GM18861 (cell line): ENCODE measurements around the gene MLLT3.

Experiments
- ATAC-seq: cut with Tn5 transposase; IDR thresholded peaks from one replicate; pipeline ENCODE4 v1.9.1; 2021; ENCODE audit not compliant: unreplicated experiment

The MLLT3 gene

GRCh38 chr9:20561531-20561930 lies 60.8 kb downstream of the MLLT3 start:
- no peak for ATAC-seq

GRCh38 chr9:20559231-20559890 lies 62.9 kb downstream of the MLLT3 start:
- no peak for ATAC-seq

DNA sequence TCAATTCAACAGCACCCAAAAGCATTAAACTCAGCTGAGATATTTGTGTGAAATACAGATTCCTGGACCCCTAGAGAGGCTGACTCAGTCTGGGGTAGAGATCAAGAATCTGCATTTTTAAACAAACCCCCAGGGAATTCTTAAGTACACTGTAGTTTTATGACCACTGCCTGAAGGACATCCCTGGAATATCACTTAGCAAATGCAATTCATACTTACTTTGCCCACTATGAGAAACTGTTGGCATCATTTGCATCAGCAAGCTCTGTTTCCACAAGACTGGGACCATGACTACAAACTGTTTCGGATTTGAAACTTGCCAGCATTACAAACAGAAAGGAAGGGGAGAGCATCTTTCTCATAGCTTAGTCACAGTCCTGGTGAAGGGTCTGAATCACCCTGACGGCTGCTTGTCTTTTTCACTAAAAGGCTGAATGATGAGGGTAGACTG lies 63.7 kb downstream of the MLLT3 start:
- ATAC-seq = no peak

GRCh38 chr9:20557890-20558565 lies 64.3 kb downstream of the MLLT3 start:
- ATAC-seq = no peak

GRCh38 chr9:20557285-20557684 lies 65.0 kb downstream of the MLLT3 start:
- no peak for ATAC-seq

GRCh38 chr9:20553558-20554149 lies 68.6 kb downstream of the MLLT3 start:
- ATAC-seq = peak; percentile 29

DNA sequence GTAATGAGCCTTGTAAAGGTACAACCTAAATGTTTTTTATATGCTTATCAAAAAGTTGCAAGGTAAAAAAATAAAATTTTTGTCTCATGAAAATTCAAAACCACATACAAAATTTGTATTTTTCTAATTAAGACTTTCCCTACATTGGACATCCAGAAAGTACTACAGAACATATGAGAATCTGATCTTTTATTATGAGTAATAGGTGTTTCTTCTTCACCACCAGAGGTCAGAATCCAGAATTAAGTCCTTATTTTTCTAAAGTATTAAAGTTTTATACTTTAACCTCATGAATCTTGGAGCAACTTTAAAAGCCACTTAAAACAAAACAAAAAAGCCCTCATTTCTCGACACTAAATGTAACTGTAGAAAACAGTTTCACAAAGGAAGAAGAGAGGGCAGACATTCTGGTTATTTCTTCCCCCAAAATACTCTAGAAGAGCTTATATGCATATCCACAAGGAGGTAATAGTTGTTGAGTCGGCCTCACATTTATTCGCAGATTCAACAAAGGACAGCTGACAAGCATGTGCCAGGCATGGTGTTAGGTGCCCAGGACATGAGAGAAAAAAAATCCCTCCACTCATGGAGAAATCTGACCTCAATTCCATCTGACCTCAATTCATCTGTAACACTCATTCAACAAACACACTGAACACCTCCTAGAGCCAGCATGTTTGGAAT lies 69.3 kb downstream of the MLLT3 start:
- ATAC-seq = peak; percentile 18

GRCh38 chr9:20551835-20552234 lies 70.5 kb downstream of the MLLT3 start:
- ATAC-seq = peak; percentile 72

GRCh38 chr9:20551236-20551635 lies 71.1 kb downstream of the MLLT3 start:
- no peak for ATAC-seq

DNA sequence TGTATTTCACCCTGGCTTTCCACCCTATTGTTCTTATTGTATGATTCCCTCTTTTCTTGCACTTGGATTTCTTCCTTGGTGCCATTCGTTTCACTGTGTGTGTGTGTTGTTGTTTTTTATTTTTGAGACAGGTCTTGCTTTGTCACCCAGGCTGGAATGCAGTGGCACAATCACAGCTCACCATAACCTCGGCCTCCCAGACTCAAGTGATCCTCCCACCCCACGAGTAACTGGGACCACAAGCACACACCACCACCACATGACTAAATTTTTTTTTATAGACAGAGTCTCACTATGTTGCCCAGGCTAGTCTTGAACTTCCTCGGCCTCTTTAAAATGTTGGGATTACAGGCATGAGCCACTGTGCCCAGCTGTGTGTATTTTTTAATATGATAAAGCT lies 72.0 kb downstream of the MLLT3 start:
- ATAC-seq = no peak

DNA sequence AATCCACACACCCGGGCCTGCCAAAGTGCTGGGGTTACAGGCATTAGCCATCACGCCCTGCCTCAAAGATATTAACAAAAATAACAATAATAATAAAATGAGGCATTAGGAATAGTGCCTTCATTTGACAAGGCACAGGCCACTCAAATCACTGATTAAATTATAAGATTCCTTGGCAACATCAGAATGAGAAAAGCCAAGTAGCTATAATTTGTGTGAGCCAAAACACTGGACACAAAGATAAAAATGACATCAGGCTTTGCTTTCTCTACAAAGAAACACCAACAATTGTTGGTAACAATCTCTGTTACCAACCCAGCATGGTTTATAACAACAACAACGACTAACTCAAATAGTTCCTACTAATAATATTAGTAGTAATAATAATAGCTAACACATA lies 73.2 kb downstream of the MLLT3 start:
- no peak for ATAC-seq

DNA sequence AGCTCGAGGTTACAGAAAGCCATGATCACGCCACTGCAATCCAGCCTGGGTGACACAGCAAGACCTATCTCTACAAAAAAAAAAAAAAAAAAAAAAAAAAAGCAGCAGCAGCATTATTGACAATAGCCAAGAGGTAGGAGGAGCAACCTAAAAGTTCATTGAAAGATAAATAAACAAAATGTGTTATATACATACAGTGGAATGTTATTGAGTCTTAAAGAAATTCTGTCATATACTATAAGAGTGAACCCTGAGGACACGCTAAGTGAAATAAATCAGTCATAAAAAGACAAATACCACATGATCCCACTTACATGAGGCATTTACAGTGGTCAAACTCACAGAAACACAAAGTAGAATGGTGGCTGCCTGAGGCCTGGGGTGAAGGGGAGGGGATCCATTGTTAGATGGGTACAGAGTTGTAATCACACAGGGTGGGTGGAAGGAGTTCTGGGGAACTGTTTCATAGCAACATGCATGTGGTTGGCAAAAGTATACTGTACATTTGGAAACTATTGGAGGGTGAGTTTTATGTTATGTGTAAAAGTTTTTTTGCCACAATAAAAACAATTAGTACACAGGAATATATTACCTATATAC lies 77.2 kb downstream of the MLLT3 start:
- no peak for ATAC-seq

DNA sequence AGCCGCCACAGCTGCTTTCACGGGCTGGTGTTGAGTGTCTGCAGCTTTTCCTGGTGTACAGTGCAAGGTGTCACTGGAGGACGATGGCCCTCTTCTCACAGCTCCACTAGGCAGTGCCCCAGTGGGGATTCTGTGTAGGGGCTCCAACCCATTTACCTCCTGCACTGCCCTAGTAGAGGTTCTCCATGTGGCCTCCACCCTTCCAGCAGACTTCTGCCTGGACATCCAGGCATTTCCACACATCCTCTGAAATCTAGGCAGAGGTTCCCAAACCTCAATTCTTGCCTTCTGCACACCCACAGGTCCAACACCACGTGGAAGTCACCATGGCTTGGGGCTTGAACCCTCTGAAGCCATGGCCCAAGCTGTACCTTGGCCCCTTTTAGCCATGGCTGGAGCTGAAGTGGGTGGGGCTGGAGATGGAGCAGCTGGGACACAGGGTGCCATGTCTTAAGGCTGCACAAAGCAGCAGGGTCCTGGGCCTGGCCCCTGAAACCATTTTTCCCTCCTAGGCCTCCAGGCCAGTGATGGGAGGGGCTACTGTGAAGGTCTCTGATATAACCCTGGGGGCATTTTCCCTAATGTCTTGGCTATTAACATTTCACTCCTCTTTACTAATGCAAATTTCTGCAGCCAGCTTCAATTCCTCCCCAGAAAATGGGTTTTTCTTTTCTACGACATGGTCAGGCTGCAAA lies 82.0 kb downstream of the MLLT3 start:
- no peak for ATAC-seq

DNA sequence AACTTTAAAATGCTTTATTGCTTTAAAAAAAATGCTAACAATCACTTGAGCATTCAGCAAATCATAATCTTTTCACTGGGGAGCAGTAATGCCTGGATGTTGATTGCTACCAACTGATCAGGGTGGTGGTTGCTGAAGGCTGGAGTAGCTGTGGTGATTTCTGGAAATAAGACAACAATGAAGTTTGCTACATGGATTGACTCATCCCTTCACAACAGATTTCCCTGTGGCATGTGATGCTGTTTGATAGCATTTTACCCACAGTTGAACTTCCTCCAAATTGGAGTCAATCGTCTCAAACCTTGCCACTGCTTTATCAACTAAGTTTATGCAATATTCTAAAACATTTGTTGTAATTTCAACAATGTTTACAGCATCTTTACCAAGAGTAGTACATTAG lies 83.3 kb downstream of the MLLT3 start:
- no peak for ATAC-seq

GRCh38 chr9:20538092-20538491 lies 84.2 kb downstream of the MLLT3 start:
- ATAC-seq = no peak

DNA sequence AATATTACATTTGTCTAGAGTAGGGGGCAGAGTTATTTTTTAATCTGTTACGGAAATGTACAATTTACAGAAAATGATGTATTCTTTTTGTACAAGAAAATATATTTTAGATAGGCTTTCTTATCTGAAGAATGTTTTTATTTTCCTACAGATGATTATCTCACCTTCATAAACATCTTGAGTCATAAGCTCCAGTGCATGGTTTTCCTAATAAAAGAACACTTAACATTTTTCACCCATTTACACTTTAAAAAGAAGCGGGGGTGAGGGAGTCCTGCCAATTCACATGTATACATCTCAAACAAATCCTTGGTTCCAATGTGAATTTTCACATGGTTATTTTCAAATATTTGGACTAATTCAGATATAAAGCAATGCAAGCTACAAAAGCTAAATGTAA lies 85.0 kb downstream of the MLLT3 start:
- no peak for ATAC-seq

DNA sequence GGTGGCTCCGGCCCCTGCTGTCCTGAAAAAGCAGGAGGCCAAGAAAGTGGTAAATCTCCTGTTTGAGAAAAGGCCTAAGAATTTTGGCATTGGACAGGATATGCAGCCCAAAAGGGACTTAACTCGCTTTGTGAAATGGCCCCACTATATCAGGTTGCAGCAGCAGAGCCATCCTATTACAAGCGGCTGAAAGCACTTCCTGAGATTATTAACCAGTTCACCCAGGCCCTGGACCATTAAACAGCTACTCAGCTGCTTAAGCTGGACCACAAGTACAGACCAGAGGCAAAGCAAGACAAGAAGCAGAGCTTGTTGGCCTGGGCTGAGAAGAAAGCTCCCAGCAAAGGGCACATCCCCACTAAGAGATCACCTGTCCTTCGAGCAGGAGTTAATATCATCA lies 89.7 kb downstream of the MLLT3 start:
- no peak for ATAC-seq

- no peak for ATAC-seq
These were observed 92.5 kb downstream of the MLLT3 start for GRCh38 chr9:20529837-20530236.

GRCh38 chr9:20528253-20528652 lies 94.0 kb downstream of the MLLT3 start:
- no peak for ATAC-seq

- ATAC-seq = peak; percentile 84
These were observed 95.6 kb downstream of the MLLT3 start for GRCh38 chr9:20526500-20527319.
